H9 (cell line): ENCODE data around the gene HTD2. TPM values are rescaled to one million over a fixed set of nuclear protein-coding genes. Genes with fewer than 3 reads are reported as not detected.

ENCODE experiments used
- DNase-seq: peaks from one replicate; pipeline ENCODE4 v3.0.0-alpha.2; 2017
- H2AFZ ChIP-seq: one replicate; pipeline ENCODE4 v1.6.1; 2013; ENCODE audit warnings: mild to moderate bottlenecking, low read length, control low read depth, moderate library complexity
- H2AK5ac ChIP-seq: 2 replicates; pipeline ENCODE4 v1.6.1; 2013; ENCODE audit warnings: low read length, control low read depth, mixed read lengths; ENCODE audit not compliant: insufficient read length
- H2BK120ac ChIP-seq: one replicate; pipeline ENCODE4 v1.6.1; 2013; ENCODE audit warnings: low read depth, mild to moderate bottlenecking, low read length, control low read depth, inconsistent platforms; ENCODE audit not compliant: poor library complexity, severe bottlenecking
- H2BK12ac ChIP-seq: 2 replicates; pipeline ENCODE4 v1.6.1; 2013; ENCODE audit warnings: low read length, control low read depth, mixed read lengths, low read depth; ENCODE audit not compliant: insufficient read length
- H2BK15ac ChIP-seq: 2 replicates; pipeline ENCODE4 v1.6.1; 2013; ENCODE audit warnings: low read depth, low read length, control low read depth
- H2BK20ac ChIP-seq: one replicate; pipeline ENCODE4 v1.6.1; 2013; ENCODE audit warnings: low read depth, mild to moderate bottlenecking, low read length, control low read depth, inconsistent platforms; ENCODE audit not compliant: poor library complexity, severe bottlenecking
- H2BK5ac ChIP-seq: 2 replicates; pipeline ENCODE4 v1.6.1; 2013; ENCODE audit warnings: low read length, control low read depth, mixed read lengths; ENCODE audit not compliant: insufficient read length
- H3K14ac ChIP-seq: 2 replicates; pipeline ENCODE4 v1.6.1; 2013; ENCODE audit warnings: low read length, control low read depth; ENCODE audit not compliant: insufficient read depth
- H3K18ac ChIP-seq: 2 replicates; pipeline ENCODE4 v1.6.1; 2013; ENCODE audit warnings: low read depth, mild to moderate bottlenecking, mixed read lengths, low read length, control low read depth; ENCODE audit not compliant: insufficient read length
- H3K23ac ChIP-seq: 2 replicates; pipeline ENCODE4 v1.6.1; 2013; ENCODE audit warnings: low read length, control low read depth, mixed read lengths, low read depth; ENCODE audit not compliant: insufficient read length
- H3K23me2 ChIP-seq: 2 replicates; pipeline ENCODE4 v1.6.1; 2013; ENCODE audit warnings: low read depth, mild to moderate bottlenecking, mixed read lengths, low read length, control low read depth; ENCODE audit not compliant: insufficient read length, poor library complexity, severe bottlenecking
- H3K27ac ChIP-seq: 2 replicates; pipeline ENCODE4 v1.5.1; 2013; ENCODE audit warnings: low read length, control low read depth, mixed read lengths, low read depth; ENCODE audit not compliant: insufficient read length
- H3K27me3 ChIP-seq: 2 replicates; pipeline ENCODE4 v1.6.1; 2013; ENCODE audit warnings: low read length, control low read depth, inconsistent platforms; ENCODE audit not compliant: insufficient read depth
- H3K4ac ChIP-seq: 2 replicates; pipeline ENCODE4 v1.6.1; 2013; ENCODE audit warnings: low read depth, mild to moderate bottlenecking, control low read depth, inconsistent platforms, low read length, moderate library complexity
- H3K4me1 ChIP-seq: 2 replicates; pipeline ENCODE4 v1.6.1; 2013; ENCODE audit warnings: low read length, control low read depth, inconsistent platforms; ENCODE audit not compliant: insufficient read depth
- H3K4me2 ChIP-seq: 2 replicates; pipeline ENCODE4 v1.6.1; 2013; ENCODE audit warnings: low read length, control low read depth, mixed read lengths; ENCODE audit not compliant: insufficient read length, insufficient read depth
- H3K56ac ChIP-seq: 2 replicates; pipeline ENCODE4 v1.6.1; 2013; ENCODE audit warnings: low read depth, mild to moderate bottlenecking, mixed read lengths, low read length, control low read depth; ENCODE audit not compliant: insufficient read length
- H3K79me1 ChIP-seq: 2 replicates; pipeline ENCODE4 v1.6.1; 2013; ENCODE audit warnings: low read depth, mild to moderate bottlenecking, moderate library complexity, low read length, control low read depth, inconsistent platforms; ENCODE audit not compliant: insufficient read depth, poor library complexity, severe bottlenecking
- H3K79me2 ChIP-seq: 2 replicates; pipeline ENCODE4 v1.6.1; 2013; ENCODE audit warnings: low read length, control low read depth, inconsistent platforms; ENCODE audit not compliant: insufficient read depth
- H3K9ac ChIP-seq: 2 replicates; pipeline ENCODE4 v1.6.1; 2013; ENCODE audit warnings: low read length, control low read depth, mixed read lengths; ENCODE audit not compliant: insufficient read length; ENCODE audit errors: extremely low read depth
- H3K9me3 ChIP-seq: one replicate; pipeline ENCODE4 v1.6.1; 2013; ENCODE audit warnings: low read depth, low read length, inconsistent platforms; ENCODE audit not compliant: control insufficient read depth
- H3T11ph ChIP-seq: one replicate; pipeline ENCODE4 v1.6.1; 2013; ENCODE audit warnings: mild to moderate bottlenecking, low read length, control low read depth, inconsistent platforms
- H4K20me1 ChIP-seq: one replicate; pipeline ENCODE4 v1.6.1; 2013; ENCODE audit not compliant: control insufficient read depth, insufficient read length, insufficient read depth
- H4K5ac ChIP-seq: 2 replicates; pipeline ENCODE4 v1.6.1; 2013; ENCODE audit warnings: low read depth, mild to moderate bottlenecking, mixed read lengths, low read length, control low read depth; ENCODE audit not compliant: insufficient read length
- H4K8ac ChIP-seq: replicated peaks from 2 replicates; pipeline ENCODE4 v1.6.1; 2013; ENCODE audit warnings: low read length, control low read depth, mixed read lengths, low read depth; ENCODE audit not compliant: insufficient read length
- H4K91ac ChIP-seq: 2 replicates; pipeline ENCODE4 v1.6.1; 2013; ENCODE audit warnings: low read depth, mild to moderate bottlenecking, moderate library complexity, mixed read lengths, low read length, control low read depth; ENCODE audit not compliant: insufficient read length
- H3K27ac Mint-ChIP-seq, 3 experiments: 2 replicates in 2 of 3; 3 replicates in 1 of 3; pipeline ENCODE4 v1.8.0; 2020 to 2021; ENCODE audit warnings: mixed read lengths in 3 of 3, mild to moderate bottlenecking in 1 of 3, moderate library complexity in 1 of 3
- H3K27me3 Mint-ChIP-seq: 2 replicates; pipeline ENCODE4 v1.8.0; 2021; ENCODE audit warnings: low read depth, mild to moderate bottlenecking, moderate library complexity, mixed read lengths
- H3K36me3 Mint-ChIP-seq, 3 experiments: 2 replicates in 2 of 3; 3 replicates in 1 of 3; pipeline ENCODE4 v1.8.0; 2020 to 2021; ENCODE audit warnings: low read depth in 3 of 3, mixed read lengths in 3 of 3; ENCODE audit not compliant: insufficient read depth in 1 of 3
- H3K4me1 Mint-ChIP-seq, 2 experiments: 2 replicates each; pipeline ENCODE4 v1.8.0; 2020; ENCODE audit warnings: mixed read lengths in 2 of 2
- H3K4me3 Mint-ChIP-seq, 2 experiments: 2 replicates in 1 of 2; 3 replicates in 1 of 2; pipeline ENCODE4 v1.8.0; 2020 to 2021; ENCODE audit warnings: mild to moderate bottlenecking in 2 of 2, mixed read lengths in 2 of 2, moderate library complexity in 1 of 2
- H3K9me3 Mint-ChIP-seq, 2 experiments: 2 replicates in 1 of 2; 3 replicates in 1 of 2; pipeline ENCODE4 v1.8.0; 2020; ENCODE audit warnings: mild to moderate bottlenecking in 2 of 2, mixed read lengths in 2 of 2, moderate library complexity in 1 of 2
- CTCF ChIP-seq: fragments of 200-600 bp; sonication (generic); conservative IDR thresholded peaks from 3 replicates; pipeline ENCODE4 v1.8.0; 2021; ENCODE audit warnings: antibody characterized with exemption, mild to moderate bottlenecking
- whole genome bisulfite sequencing: extraction: QIAGEN DNeasy Blood & Tissue Kit; methylation state at CpG from one replicate; pipeline ENCODE4 v1.1.7; 2013; ENCODE audit warnings: missing lambda C conversion rate, low lambda C conversion rate, mixed read lengths; ENCODE audit not compliant: insufficient read length; ENCODE audit errors: extremely low coverage; 5-methylcytosine and 5-hydroxymethylcytosine counted together
- long read RNA-seq: library from polyadenylated mRNA; unstranded; transcript quantifications from one replicate; pipeline ENCODE4 v2.0.0, GENCODE V29; 2020
- total RNA-seq: library from RNA; stranded (reverse); gene quantifications from 2 replicates; pipeline ENCODE4 v1.2.1, GENCODE V29; 2021

The HTD2 gene
- total RNA-seq: 13.4 and 16.1 TPM in 2 replicates
- long read RNA-seq, transcript HTD2-201 (5 exons, 1,508 nt): minor isoform, 38 of 92 reads
- long read RNA-seq, transcript HTD2-206 (5 exons, 1,378 nt): major isoform, 52 of 92 reads
- long read RNA-seq, partial matches to known transcripts: 2 of 92 reads
- long read RNA-seq, other reads (novel, unspliced or antisense): 0 of 92 reads

GRCh38 chr3:58305882-58306711 lies at the start of gene HTD2, which contains the start of gene RPP14:
Gene HTD2 (plus strand): TSS chr3:58306520. CDS start chr3:58317614, 11,094 bp downstream.
Gene RPP14 (plus strand): TSS chr3:58306245. CDS start chr3:58310330, 4,085 bp downstream.
- Mint-ChIP-seq H3K27me3 (peaks cover 28% of the 10 kb centered on the region), H3K27ac (peak within 1 kb of the TSS; percentile 99 to 100 (median 100)), H3K4me3 (peak within 1 kb of the TSS; percentile 97 to 99), H3K4me1 (peaks cover 14 to 15% of the 10 kb centered on the region in 2 experiments), H3K36me3 (peaks cover 14 to 31% (median 20%) of the 10 kb centered on the region in 3 experiments), H3K9me3 (no peaks in the 10 kb centered on the region)
- Histone ChIP-seq H2AK5ac (no peak within 1 kb of the TSS), H3K18ac (peak within 1 kb of the TSS; percentile 88), H3K27ac (peak within 1 kb of the TSS; percentile 8), H3K79me2 (peaks cover 25% of the 10 kb centered on the region), H4K5ac (peak within 1 kb of the TSS; percentile 65), H3K23ac (no peak within 1 kb of the TSS), H3K79me1 (peaks cover 12% of the 10 kb centered on the region), H4K91ac (no peak within 1 kb of the TSS), H3K4me1 (no peaks in the 10 kb centered on the region), H3K9me3 (no peaks in the 10 kb centered on the region), H3K27me3 (no peaks in the 10 kb centered on the region), H4K8ac (no peak within 1 kb of the TSS), H2BK120ac (no peak within 1 kb of the TSS), H3K23me2 (peaks cover 6% of the 10 kb centered on the region), H3K9ac (peak within 1 kb of the TSS; percentile 97), H2BK12ac (peak within 1 kb of the TSS; percentile 7), H3K56ac (no peak within 1 kb of the TSS), H3T11ph (no peak within 1 kb of the TSS), H2BK5ac (peak within 1 kb of the TSS; percentile 26), H2AFZ (no peak within 1 kb of the TSS), H2BK20ac (no peak within 1 kb of the TSS), H2BK15ac (no peak within 1 kb of the TSS; the same call in 1 of the 2 replicates), H3K4ac (no peak within 1 kb of the TSS; the same call in 1 of the 2 replicates), H4K20me1 (peaks cover 4% of the 10 kb centered on the region), H3K4me2 (peak within 1 kb of the TSS; percentile 100), H3K14ac (peak within 1 kb of the TSS; percentile 89)
- no CpG with 5 or more reads among the region's 71 CpGs for WGBS
- peak; percentile 97; the same call in 2 of the 3 replicates for TF ChIP-seq CTCF
- DNase-seq: peak; percentile 96
